ENCODE measurements around the gene CES3.
"Not testable (repeated sequence)": the region's sequence is repeated elsewhere in the genome, so short reads cannot be mapped to it uniquely, and the experiment has no call there.

The CES3 gene

GRCh38 chr16:66973716-66974115 lies 12.7 kb downstream of the CES3 start:
- no peak for DNase-seq

GRCh38 chr16:66974156-66974931 lies 13.3 kb downstream of the CES3 start:
- DNase-seq, result not testable (repeated sequence)

GRCh38 chr16:66974932-66975246 lies 13.8 kb downstream of the CES3 start:
- DNase-seq, result not testable (repeated sequence)

- no peak for DNase-seq
Measured at GRCh38 chr16:66975302-66975893, 14.3 kb downstream of the CES3 start.

GRCh38 chr16:66976746-66977145 lies 15.7 kb downstream of the CES3 start:
- no peak for DNase-seq

- peak; percentile 74 for DNase-seq
Measured at GRCh38 chr16:66977341-66978113, 16.5 kb downstream of the CES3 start.

GRCh38 chr16:66979011-66979717 lies 18.1 kb downstream of the CES3 start:
- DNase-seq, result no peak

GRCh38 chr16:66983033-66983432 lies 22.0 kb downstream of the CES3 start:
- no peak for DNase-seq

GRCh38 chr16:66984892-66985311 lies 23.8 kb downstream of the CES3 start:
- no peak for DNase-seq

- no peak for DNase-seq
Measured at GRCh38 chr16:66986559-66986958, 25.5 kb downstream of the CES3 start.

- DNase-seq, result no peak
Measured at GRCh38 chr16:66988197-66988788, 27.2 kb downstream of the CES3 start, which contains the start of gene CES4A. CES4A (plus strand) TSS chr16:66988589; CDS start chr16:66988773, 184 bp downstream.

GRCh38 chr16:66991545-66992077 lies 30.5 kb downstream of the CES3 start:
- DNase-seq, result no peak

GRCh38 chr16:66993558-66993957 lies 32.5 kb downstream of the CES3 start:
- not testable (repeated sequence) for DNase-seq

GRCh38 chr16:66996324-66996982 lies 35.4 kb downstream of the CES3 start:
- no peak for DNase-seq

- DNase-seq, result no peak
Measured at GRCh38 chr16:66996983-66997358, 35.9 kb downstream of the CES3 start.

- DNase-seq, result peak; percentile 66
Measured at GRCh38 chr16:67000384-67001351, 39.6 kb downstream of the CES3 start.

GRCh38 chr16:67001726-67002125 lies 40.7 kb downstream of the CES3 start:
- no peak for DNase-seq

GRCh38 chr16:67006930-67007658 lies 46.0 kb downstream of the CES3 start:
- no peak for DNase-seq

- DNase-seq, result no peak
Measured at GRCh38 chr16:67009158-67009557, 48.1 kb downstream of the CES3 start.

- DNase-seq, result no peak
Measured at GRCh38 chr16:67011274-67011673, 50.2 kb downstream of the CES3 start.
